ENCODE data around the gene TRIM60. TPM values are rescaled to one million over a fixed set of nuclear protein-coding genes. Genes with fewer than 3 reads are reported as not detected.

TRIM60 gene
- total RNA-seq (2022; extraction: Qiagen RNA extraction), result not detected in 5 replicates

DNA sequence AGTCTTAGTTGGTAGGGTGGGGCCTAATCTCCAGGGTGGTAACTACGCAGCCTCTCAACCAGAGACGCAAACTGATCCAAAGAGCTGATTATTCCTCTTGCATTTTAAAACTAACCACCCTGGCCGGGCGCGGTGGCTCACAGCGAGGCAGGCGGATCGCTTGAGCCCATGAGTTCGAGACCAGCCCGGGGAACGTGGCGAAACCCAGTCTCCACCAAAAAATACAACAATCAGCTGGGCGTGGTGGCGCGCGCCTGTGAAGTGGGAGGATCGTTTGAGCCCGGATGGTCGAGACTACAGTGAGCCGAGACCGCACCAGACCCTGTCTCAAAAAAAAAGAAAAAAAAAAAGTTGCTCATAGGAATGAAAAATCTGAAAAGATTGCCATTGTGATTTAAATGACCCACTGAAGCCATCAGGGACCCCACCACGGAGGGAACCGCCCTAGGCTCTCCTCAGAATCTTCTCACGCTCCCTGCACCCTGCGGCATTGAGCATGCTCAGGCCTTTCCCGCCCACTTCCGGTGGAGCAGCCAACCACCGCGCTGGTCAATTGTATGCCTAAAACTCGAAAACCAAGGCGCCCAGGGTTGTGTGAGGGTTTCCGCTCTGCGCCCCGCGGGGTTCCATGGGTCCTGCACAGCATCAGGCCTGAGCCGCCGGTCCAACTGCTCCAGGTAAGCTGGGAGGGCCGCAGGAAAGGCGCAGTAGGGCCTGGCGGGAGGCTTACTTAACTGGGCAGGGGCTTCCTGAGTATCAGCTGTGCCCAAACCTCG is at the start of gene TRIM60:
Gene TRIM60 (plus strand): TSS at position 564 of the 776 bp plus-strand sequence. CDS start 8,074 bp downstream, outside the sequence.

DNA sequence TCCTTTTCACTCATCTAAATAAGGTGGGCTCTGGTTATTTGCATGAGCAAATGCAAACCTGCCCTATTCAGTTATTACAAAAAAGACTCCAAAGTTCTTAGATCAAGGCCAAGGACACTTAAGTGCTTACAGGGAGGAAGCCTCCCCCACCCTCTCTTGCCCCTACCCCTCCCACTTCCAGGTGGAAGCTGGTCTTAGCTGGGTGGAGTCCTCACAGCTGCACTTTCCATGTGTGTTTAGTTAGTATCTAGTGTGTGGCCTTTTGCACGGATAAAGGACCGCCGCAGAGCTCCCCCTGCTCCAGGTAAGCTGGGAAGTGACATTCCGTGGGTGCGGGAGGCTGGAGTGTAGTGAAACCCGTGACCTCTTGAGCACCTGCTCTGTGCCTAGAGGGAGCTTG is 21.8 kb downstream of the TRIM60 start, which contains the start of gene TRIM75:
Gene TRIM75 (plus strand): TSS at position 222 of the 400 bp plus-strand sequence. CDS start 5,282 bp downstream, outside the sequence.

Other genes with a start within 250 kb of the TRIM60 start
- not detected in 5 replicates for gene APELA, start 154.8 kb upstream of the TRIM60 start, total RNA-seq (2022; extraction: Qiagen RNA extraction)
- gene TRIM61, start 54.3 kb upstream of the TRIM60 start, total RNA-seq (2022; extraction: Qiagen RNA extraction), result not detected in 5 replicates
- not detected in 5 replicates for gene TRIM75, start 21.9 kb downstream of the TRIM60 start, total RNA-seq (2022; extraction: Qiagen RNA extraction)
- 8.8 to 10.9 TPM (median 8.9 TPM) in 5 replicates for gene TMEM192, start 80.9 kb downstream of the TRIM60 start, total RNA-seq (2022; extraction: Qiagen RNA extraction)
- gene KLHL2, start 175.6 kb downstream of the TRIM60 start, total RNA-seq (2022; extraction: Qiagen RNA extraction), result 15.5 to 19.4 TPM (median 18.4 TPM) in 5 replicates

All from A549 treated with dexamethasone at 1 μM for 4 hours (cell line).